Adrenal gland (tissue), 12 donors: ENCODE data around the gene RAB3B. TPM values are rescaled to one million over a fixed set of nuclear protein-coding genes. Genes with fewer than 3 reads are reported as not detected.
A peak's percentile ranks its signal among the peaks of the same experiment; 100 is the strongest.

Experiments used
- DNase-seq, 7 donors: peaks; one replicate each; pipeline ENCODE4 v3.0.0-alpha.2; 2019 to 2020
- H3K27ac ChIP-seq, 5 donors: fragments of 200-600 bp; sonication (generic) in 4 of 5; 1 replicate in 3 of 5; 2 replicates in 2 of 5; pipeline versions ENCODE4 v1.5.1 to v1.8.0; 2016 to 2020; ENCODE audit warnings: mild to moderate bottlenecking in 1 of 5
- H3K27me3 ChIP-seq: fragments of 200-600 bp; 2 replicates; pipeline ENCODE4 v1.8.0; 2021
- H3K36me3 ChIP-seq, 2 donors: fragments of 200-600 bp; replicated peaks in 1 of 2; 1 replicate in 1 of 2; 2 replicates in 1 of 2; pipeline versions ENCODE4 v1.5.1 to v1.8.0; 2018 to 2022
- H3K4me1 ChIP-seq, 2 donors: fragments of 200-600 bp; replicated peaks in 1 of 2; 1 replicate in 1 of 2; 2 replicates in 1 of 2; pipeline versions ENCODE4 v1.5.1 to v1.8.0; 2018 to 2021
- H3K4me3 ChIP-seq, 4 donors: fragments of 200-600 bp; sonication (generic) in 3 of 4; one replicate each; pipeline ENCODE4 v1.5.1; 2016 to 2018
- H3K9me3 ChIP-seq, 3 donors: fragments of 200-600 bp; sonication (generic) in 1 of 3; replicated peaks in 1 of 3; 1 replicate in 2 of 3; 2 replicates in 1 of 3; pipeline versions ENCODE4 v1.5.1 to v1.8.0; 2016 to 2021
- CTCF ChIP-seq, 6 experiments: fragments of 450-650 bp in 4 of 6; fragments of 200-600 bp in 2 of 6; sonication (generic) in 1 of 6; IDR thresholded peaks; 1 replicate in 5 of 6; 2 replicates in 1 of 6; pipeline versions ENCODE4 v1.5.1 to v1.8.0; 2016 to 2021; ENCODE audit warnings: antibody characterized with exemption in 6 of 6, mild to moderate bottlenecking in 2 of 6, moderate library complexity in 1 of 6
- POLR2A ChIP-seq, 2 donors: fragments of 450-650 bp; IDR thresholded peaks; one replicate each; pipeline ENCODE4 v1.6.1; 2017; ENCODE audit warnings: antibody characterized with exemption in 2 of 2, mild to moderate bottlenecking in 2 of 2, moderate library complexity in 1 of 2
- WGBS, 4 donors: extraction: QIAGEN DNeasy Blood & Tissue Kit in 2 of 4; methylation state at CpG; one replicate each; pipeline versions ENCODE4 v1.1.5 to v1.1.7; 2013 to 2017; 5-methylcytosine and 5-hydroxymethylcytosine counted together
- intact Hi-C, 2 donors: fragments of 100-400 bp; cut with DNase I; formaldehyde crosslinking; loops; one replicate each; pipeline versions ENCODE4 v1.14.1 to v1.15.0; 2022 to 2023
- polyA plus RNA-seq, 3 donors: library from polyadenylated mRNA; stranded (reverse); fragments of 200-250 nt in 2 of 3; fragments of 350-450 nt in 1 of 3; fragmentation: Illumina TruSeq in 1 of 3; extraction: RNeasy Lipid Tissue Mini Kit (QIAGEN cat#74804) in 1 of 3; gene quantifications; one replicate each; pipeline ENCODE4 v1.2.3, GENCODE V29; 2013 to 2014
- total RNA-seq, 9 donors: library from RNA; depleted of rRNA in 4 of 9; stranded (reverse); fragments of >200 nt in 4 of 9; fragments of 120-200 nt in 1 of 9; fragmentation: NEBNext Ultra II Directional in 1 of 9; extraction: Animal tissue kit (Norgen Biotek cat#: 25700) in 1 of 9; gene quantifications; one replicate each; pipeline versions ENCODE4 v1.1.0 to v1.2.4, GENCODE V29; 2013 to 2023
- donor health status: healthy with polysubstance abuse.
- donor health status: Bipolar disorder and iron deficiency.
- donor health status: DM: yes; HTN: yes; CAD: no.
- donor health status: DM: no; HTN: no; CAD: no.
- donor health status: DM: no; HTN: no; CAD: no.
- donor health status: DM: yes; HTN: yes; CAD: no.

The RAB3B gene
- total and polyA plus RNA-seq, 12 donors = 0.20 to 9.2 (median 2.1) TPM

- WGBS, 4 donors = 86 to 100% (median 93%) methylated on average over 1 of the region's 1 CpG
- H3K4me1 ChIP-seq = no peaks in the 10 kb centered on the region
- intact Hi-C loops = loop anchor here in 1 of 2 donors (5.0 kb wide), 1 partner anchor 101 kb away; no protein-coding TSS in a partner anchor
- TF ChIP-seq POLR2A (IDR thresholded peaks at IDR 0.05) = no peak
- TF ChIP-seq CTCF (IDR thresholded peaks at IDR 0.05) = no peak
- H3K27ac ChIP-seq = no peak overlapping the region
- no peak overlapping the region for H3K4me3 ChIP-seq
- no peak for DNase-seq
- no peaks in the 10 kb centered on the region for H3K36me3 ChIP-seq
- H3K9me3 ChIP-seq = no peaks in the 10 kb centered on the region
- H3K27me3 ChIP-seq = no peaks in the 10 kb centered on the region
These were observed 8.2 kb upstream of the RAB3B start for GRCh38 chr1:51998701-51999100.

DNA sequence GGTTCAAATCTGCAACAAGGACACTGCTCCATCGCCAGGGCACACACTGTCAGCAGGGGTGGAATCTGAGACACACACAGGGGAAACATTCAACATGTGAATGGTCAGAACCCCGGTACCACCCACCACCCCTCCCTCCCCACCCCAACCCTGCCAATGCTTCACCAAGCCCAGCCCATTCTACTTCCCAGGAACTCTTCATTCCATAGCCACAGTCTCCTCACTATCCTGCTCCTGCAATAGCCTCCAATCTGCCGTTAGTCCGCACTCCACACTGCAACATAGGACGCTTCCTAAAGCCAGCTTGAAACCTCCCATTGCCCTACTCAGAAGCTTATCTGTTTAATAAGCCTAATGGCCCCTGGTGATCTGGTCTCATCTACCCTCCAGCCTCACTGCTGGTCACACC, 7.5 kb upstream of the RAB3B start:
- DNase-seq = no peak
- Histone ChIP-seq H3K9me3 (no peaks in the 10 kb centered on the region), H3K4me3 (no peak overlapping the region), H3K27me3 (no peaks in the 10 kb centered on the region), H3K36me3 (no peaks in the 10 kb centered on the region), H3K27ac (no peak overlapping the region), H3K4me1 (no peaks in the 10 kb centered on the region)
- intact Hi-C loops = loop anchor here in 1 of 2 donors (5.0 kb wide), 1 partner anchor 101 kb away; no protein-coding TSS in a partner anchor
- no peak for TF ChIP-seq POLR2A (IDR thresholded peaks at IDR 0.05)
- no peak for TF ChIP-seq CTCF (IDR thresholded peaks at IDR 0.05)
- 57 to 72% (median 63%) methylated on average over 5 of the region's 5 CpGs for WGBS, 4 donors

DNA sequence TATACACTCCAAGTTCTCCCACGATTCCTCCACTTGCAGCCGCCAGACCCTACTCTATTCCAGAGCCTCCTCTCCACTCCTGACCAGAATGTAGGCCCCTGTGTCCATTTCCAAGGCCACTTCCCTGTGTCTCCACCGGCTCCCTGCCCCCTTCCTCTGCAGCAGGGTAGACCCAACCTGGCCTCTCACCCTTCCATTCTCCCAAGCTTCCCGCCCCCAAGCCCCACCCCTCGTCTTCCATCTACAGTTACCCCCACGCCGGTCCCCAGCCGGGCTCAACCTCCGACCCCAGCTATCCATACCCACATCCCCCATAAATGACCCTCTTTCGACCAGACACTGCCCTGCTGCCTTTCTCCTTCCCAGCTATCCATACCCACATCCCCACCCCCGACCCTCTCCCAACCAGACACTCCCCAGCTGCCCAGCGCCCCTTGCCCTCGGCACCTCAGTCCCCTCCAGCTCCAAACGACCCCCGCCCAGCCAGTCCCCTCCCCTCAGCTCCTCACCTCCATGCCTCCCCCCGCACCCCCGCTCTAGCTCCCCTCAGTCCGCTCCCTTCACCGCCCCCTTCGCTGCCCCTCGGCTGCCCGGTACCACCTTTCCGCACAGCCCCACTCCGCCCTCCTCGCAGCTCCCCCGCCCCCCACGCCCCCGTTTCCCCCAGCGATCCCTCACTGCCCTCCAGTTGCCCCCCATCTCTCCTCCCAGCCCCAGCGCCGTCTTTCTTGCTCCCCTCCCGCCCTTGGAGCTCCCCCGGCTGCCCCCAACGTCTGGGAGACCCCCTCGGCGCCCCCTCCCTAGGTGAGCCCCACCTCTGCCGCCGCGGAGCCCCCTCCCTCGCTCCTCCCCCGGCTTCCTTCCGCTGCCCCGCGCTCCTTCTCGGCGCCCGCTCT, 670 bp downstream of the RAB3B start:
- H3K4me3 ChIP-seq = peak overlapping the region in 2 of 4 donors; percentile 15 to 60
- no peak overlapping the region for H3K27ac ChIP-seq
- DNase-seq = no peak
- no peaks in the 10 kb centered on the region for H3K9me3 ChIP-seq
- no peaks in the 10 kb centered on the region for H3K36me3 ChIP-seq
- no peak for TF ChIP-seq POLR2A (IDR thresholded peaks at IDR 0.05)
- TF ChIP-seq CTCF (IDR thresholded peaks at IDR 0.05) = no peak
- peaks cover 6% of the 10 kb centered on the region for H3K27me3 ChIP-seq
- no peaks in the 10 kb centered on the region for H3K4me1 ChIP-seq
- 15 to 47% (median 27%) methylated on average over 15 to 47 of the region's 47 CpGs for WGBS, 4 donors
- intact Hi-C loops = loop anchor here in 1 of 2 donors (5.0 kb wide), 1 partner anchor 83 kb away; no protein-coding TSS in a partner anchor

DNA sequence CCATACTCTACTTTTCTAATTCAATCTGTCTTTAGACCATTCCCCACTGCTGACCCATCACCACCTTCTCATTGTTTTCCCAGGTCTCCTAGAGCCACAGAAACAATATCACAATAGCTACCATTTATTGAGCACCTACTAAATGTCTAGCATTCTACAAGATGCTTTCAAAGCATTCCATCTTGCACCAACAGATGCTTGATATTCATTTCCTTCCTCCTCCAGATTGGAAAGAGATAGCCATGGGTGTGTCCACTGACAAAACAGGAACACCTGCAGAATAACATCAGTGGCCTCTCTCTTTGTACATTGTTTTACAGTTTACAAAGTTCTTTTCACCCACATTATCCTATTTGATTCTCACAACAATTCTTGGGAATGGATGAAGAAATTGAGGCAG, 2.2 kb downstream of the RAB3B start:
- Histone ChIP-seq H3K4me3 (no peak overlapping the region), H3K27ac (no peak overlapping the region), H3K36me3 (no peaks in the 10 kb centered on the region), H3K9me3 (no peaks in the 10 kb centered on the region), H3K4me1 (no peaks in the 10 kb centered on the region), H3K27me3 (peaks cover 6% of the 10 kb centered on the region)
- TF ChIP-seq CTCF (IDR thresholded peaks at IDR 0.05) (no peak), POLR2A (IDR thresholded peaks at IDR 0.05) (no peak)
- DNase-seq = no peak
- intact Hi-C loops = loop anchor here in 1 of 2 donors (5.0 kb wide), 1 partner anchor 81 kb away; no protein-coding TSS in a partner anchor
